Inflammatory macrophage treated with lipopolysaccharide for 1 hour (primary cell): ENCODE data around the gene RNF212.

Experiments used
- DNase-seq, 2 donors: peaks; one replicate each; pipeline ENCODE4 v3.0.0-alpha.2; 2020 to 2022

Gene RNF212

DNA sequence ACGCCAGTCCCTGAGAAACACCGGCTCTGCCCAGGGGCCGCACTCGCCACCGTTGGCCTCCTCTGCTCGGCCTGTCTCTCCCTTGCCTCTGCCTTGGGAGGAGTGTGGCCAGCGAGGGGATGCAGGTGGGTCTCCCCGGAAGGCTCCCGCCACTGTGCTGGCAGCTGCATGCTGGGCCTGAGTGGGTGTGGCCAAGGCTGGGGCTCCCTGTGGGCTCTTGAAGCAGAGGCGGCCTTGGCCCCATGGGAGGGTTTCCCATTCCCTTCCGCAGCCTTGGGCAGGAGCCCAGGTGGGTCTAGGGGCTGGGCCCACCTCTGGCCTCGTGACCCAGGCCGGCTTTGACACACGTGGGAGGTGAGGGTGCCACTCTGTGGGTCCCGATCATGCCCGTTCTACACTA lies 82.8 kb downstream of the RNF212 start:
- no peak for DNase-seq

DNA sequence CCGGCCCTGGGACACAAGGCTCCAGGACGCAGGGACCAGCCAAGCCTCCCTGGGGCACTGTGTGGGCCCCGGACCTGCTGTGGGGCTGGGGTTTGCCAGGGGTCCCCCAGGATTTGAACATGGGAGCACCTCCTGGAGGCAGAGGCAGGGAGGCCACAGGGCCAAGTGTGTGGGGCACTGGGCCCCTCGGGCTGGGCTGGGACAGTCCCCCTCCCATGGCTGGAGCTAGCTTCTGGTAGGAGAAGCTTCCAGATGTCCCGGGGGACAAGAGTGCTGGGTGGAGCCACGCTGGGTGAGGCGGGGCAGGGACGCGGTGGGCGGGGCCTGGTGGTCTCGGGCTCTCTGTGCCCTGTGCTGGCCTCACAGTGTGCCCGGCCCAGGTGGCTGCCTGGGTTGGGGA lies 83.3 kb downstream of the RNF212 start:
- no peak for DNase-seq

DNA sequence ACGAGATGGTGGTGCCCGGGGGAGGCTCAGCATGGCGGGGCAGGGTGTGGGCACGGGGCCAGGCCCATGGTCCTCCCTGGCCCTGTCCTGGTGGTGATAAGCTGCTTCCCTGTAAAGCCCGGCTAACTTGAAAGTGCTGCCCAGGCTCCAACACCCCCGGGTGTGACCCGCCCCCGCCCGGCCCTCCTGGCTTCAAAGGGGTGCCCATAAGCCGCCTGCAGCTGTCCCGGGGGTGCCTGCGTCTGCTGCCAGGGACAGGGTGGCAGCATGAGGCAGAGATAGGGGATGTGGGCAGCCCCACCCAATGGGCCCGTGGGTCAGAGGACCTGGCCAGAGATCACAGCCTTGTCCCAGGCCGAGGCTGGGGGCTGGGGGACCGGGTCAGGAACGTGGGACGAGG lies 83.8 kb downstream of the RNF212 start:
- no peak for DNase-seq

DNA sequence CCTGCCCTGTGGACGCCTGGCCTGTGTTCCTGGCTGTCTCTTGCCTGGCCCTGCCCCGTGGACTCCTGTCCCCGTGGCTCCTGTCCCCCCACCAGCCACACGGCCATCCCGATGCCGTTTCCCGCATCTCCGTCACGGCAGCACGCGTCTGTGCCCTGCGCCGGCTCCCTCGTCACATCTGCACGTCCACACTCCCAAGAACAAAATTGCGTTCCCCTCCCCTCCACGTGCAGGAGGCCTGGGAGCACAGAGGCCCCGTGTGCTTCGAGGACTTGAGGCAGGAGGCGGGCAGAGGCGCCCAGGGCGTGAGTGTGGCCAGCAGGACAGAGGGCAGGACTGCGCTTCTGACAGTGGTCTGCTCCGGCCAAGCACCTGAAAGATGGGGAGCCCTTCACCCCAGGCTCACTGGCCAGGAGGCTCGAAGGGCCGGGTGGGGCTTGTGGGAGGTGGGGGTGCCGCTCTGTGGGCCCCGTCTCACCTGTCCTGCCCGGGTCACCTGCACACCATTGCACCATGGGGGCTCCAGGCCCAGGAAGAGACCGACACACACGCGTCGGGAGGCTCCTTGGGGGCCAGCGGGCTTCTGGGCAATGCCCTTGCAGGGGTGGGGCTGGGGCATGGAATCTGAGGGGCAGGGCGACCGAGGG lies 84.7 kb downstream of the RNF212 start:
- DNase-seq = no peak

DNA sequence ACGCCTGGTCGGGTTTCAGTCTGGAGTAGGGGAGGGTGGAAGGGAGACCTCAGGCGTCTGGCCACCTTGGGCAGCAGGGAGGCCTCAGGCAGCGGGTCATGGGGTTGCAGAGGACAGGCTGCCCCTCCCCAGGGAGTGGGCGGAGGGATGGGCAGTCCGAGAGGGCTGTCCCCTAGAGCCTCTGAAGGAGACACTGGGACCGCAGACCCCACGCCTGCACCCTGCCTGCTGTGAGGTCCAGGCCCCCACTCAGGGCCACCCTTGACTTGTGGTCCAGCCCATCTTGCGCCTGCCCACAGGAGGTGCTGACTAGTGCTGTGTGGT lies 85.5 kb downstream of the RNF212 start:
- DNase-seq = no peak

DNA sequence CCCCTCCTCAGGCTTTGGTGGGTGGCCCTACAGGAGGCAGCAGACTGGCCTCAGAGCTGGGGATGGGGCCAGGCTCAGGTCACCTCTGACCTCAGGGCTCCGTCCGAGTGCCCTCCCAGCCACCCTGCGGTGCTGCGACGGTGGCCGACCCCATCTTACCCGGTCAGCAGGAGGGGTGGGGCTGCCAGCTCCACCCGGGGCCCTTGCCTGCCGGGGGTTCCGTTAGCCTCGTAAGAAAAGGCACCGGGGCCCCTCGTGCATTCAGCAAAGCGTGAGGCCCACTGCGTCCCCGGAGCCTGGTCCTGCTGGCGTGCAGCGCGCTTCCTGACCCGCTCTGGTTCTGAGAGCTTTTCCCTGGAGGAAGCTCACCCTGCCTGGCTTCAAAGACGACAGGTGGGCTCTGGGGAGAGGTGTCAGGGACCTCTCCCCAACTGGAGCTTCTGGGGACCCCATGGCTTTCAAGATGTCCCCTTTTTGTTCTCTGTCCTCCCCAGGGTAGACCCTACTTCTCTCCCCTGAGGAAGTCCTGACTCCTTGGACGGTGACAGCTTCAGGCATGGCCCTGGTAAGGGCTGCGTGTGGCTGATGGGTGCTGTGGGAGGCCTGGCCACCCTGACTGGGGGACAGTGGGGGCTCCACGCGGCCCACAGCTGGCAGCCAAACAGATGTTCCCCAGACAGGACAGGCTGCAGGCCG lies 86.0 kb downstream of the RNF212 start:
- no peak for DNase-seq

DNA sequence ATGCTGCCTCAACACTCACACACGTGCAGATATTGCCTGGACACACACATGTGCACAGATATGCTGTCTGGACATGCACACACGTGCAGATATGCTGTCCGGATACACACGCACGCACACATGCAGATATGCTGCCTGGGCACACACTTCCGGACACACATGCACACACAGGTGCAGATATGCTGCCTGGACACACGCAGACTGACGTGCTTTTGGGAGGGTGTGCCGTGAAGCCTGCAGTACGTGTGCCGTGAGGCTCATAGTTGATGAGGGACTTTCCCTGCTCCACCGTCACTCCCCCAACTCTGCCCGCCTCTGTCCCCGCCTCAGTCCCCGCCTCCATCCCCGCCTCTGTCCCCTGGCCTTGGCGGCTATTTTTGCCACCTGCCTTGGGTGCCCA lies 87.2 kb downstream of the RNF212 start:
- peak in 1 of 2 donors; percentile 16 for DNase-seq

DNA sequence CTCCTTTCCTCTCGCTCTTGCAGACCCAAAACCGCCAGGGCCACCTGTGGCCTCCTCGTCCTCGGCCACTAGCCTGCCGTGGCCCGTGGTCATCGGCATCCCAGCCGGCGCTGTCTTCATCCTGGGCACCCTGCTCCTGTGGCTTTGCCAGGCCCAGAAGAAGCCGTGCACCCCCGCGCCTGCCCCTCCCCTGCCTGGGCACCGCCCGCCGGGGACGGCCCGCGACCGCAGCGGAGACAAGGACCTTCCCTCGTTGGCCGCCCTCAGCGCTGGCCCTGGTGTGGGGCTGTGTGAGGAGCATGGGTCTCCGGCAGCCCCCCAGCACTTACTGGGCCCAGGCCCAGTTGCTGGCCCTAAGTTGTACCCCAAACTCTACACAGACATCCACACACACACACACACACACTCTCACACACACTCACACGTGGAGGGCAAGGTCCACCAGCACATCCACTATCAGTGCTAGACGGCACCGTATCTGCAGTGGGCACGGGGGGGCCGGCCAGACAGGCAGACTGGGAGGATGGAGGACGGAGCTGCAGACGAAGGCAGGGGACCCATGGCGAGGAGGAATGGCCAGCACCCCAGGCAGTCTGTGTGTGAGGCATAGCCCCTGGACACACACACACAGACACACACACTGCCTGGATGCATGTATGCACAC lies 88.3 kb downstream of the RNF212 start:
- no peak for DNase-seq

DNA sequence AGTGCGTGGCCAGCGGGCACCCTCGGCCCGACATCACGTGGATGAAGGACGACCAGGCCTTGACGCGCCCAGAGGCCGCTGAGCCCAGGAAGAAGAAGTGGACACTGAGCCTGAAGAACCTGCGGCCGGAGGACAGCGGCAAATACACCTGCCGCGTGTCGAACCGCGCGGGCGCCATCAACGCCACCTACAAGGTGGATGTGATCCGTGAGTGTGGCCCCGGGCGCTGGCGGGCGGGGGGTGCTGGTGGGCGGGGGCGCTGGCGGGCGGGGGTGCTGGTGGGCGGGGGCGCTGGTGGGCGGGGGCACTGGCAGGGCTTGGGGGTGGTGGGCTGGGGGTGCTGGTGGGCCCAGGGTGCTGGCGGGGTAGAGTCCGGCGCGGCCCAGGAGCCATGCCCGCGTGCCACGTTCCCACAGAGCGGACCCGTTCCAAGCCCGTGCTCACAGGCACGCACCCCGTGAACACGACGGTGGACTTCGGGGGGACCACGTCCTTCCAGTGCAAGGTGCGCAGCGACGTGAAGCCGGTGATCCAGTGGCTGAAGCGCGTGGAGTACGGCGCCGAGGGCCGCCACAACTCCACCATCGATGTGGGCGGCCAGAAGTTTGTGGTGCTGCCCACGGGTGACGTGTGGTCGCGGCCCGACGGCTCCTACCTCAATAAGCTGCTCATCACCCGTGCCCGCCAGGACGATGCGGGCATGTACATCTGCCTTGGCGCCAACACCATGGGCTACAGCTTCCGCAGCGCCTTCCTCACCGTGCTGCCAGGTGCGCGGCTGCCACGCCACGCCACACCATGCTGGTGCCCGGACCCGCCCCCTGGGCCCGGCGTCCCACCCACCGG lies 89.2 kb downstream of the RNF212 start:
- DNase-seq = no peak

DNA sequence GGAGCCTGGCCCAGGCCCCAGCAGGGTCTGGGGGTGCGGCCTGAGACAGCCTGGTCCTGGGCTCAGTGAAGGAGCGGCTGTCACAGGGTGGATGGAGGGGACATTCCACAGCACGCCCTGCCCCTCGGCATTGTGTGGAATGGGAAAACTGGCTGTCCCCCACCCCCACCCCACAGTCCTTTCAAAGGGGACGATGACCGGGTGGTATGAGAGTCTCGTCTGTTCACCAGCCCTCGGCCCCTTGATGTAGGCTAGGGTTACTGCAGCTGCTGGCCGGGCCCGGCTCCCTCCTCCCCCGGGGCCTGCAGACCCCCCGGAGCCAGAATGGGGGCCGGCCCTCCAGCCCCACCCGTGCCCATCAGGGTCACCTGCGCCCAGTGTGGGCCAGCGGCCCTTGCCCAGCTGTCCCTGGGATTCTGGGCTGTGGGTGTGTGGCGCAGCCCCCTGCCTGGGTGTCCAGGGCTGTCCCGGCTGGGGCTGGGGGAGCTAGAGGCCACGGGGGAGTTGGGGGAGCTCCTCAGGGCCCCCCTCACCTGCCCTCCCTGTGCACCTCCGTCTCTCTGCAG lies 90.2 kb downstream of the RNF212 start:
- DNase-seq = no peak

DNA sequence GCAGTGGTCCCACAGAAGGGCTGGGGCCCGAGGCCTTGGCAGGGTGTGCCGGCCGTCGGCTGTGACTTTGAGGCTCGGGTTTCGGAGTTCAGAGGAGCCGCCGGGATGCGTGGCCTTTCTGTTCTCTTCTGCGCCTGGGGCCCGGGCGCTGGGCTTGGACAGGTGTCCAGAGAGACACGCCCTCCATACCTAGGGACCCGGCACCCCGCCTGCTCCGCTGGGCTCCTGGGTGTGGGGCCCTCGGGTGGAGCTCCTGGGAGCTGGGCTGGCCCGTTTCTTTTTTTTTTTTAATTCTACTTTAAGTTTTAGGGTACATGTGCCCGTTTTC lies 90.7 kb downstream of the RNF212 start:
- no peak for DNase-seq

DNA sequence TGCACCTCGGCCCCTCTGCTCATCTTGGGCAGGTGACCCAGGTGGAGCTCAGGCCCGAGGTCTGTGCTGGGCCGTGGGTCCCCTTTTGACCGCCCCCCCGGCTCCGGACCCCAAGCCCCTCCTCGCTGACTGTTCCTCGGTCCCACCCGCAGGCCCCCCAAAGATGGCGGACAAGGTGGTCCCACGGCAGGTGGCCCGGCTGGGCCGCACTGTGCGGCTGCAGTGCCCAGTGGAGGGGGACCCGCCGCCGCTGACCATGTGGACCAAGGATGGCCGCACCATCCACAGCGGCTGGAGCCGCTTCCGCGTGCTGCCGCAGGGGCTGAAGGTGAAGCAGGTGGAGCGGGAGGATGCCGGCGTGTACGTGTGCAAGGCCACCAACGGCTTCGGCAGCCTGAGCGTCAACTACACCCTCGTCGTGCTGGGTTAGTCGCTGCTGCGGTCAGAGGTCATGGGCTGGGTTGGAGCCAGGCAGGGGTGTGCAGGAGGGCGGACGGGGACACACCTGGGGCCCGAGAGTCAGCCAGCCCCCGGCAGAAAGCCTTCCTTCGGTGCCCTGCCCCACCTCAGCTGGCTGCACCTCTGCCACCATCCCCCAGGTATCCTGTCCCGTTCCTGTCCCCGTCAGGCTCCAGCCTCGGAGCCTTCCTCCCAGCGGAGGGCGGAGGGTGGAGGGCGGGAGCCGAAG lies 91.2 kb downstream of the RNF212 start:
- DNase-seq = no peak
